Prostate gland (tissue), 2 donors: ENCODE results near the gene PFN3. TPM values are rescaled to one million over a fixed set of nuclear protein-coding genes. Genes with fewer than 3 reads are reported as not detected.

Experiments used
- DNase-seq: peaks from one replicate; pipeline ENCODE4 v3.0.0-alpha.2; 2019; ENCODE audit warnings: low spot score
- H3K27ac ChIP-seq, 2 donors: fragments of 200-600 bp; sonication (generic); 2 replicates each; pipeline ENCODE4 v1.5.1; 2017 to 2019
- H3K27me3 ChIP-seq: fragments of 200-600 bp; sonication (generic); replicated peaks from 2 replicates; pipeline ENCODE4 v1.5.1; 2019; ENCODE audit not compliant: insufficient read depth
- H3K36me3 ChIP-seq, 2 donors: fragments of 200-600 bp; sonication (generic); 1 replicate in 1 of 2; 2 replicates in 1 of 2; pipeline versions ENCODE4 v1.5.1 to v1.8.1; 2017 to 2019
- H3K4me1 ChIP-seq: fragments of 200-600 bp; sonication (generic); replicated peaks from 2 replicates; pipeline ENCODE4 v1.5.1; 2019
- H3K4me3 ChIP-seq, 2 donors: fragments of 200-600 bp; sonication (generic); 2 replicates each; pipeline ENCODE4 v1.5.1; 2017 to 2019
- H3K9me3 ChIP-seq: fragments of 200-600 bp; sonication (generic); 2 replicates; pipeline ENCODE4 v1.5.1; 2017
- CTCF ChIP-seq, 4 experiments: fragments of 200-600 bp in 2 of 4; fragments of 450-650 bp in 2 of 4; sonication (generic) in 2 of 4; IDR thresholded peaks; 1 replicate in 3 of 4; 2 replicates in 1 of 4; pipeline ENCODE4 v1.5.1; 2016 to 2019; ENCODE audit warnings: antibody characterized with exemption in 4 of 4, mild to moderate bottlenecking in 2 of 4, moderate library complexity in 2 of 4
- POLR2A ChIP-seq: fragments of 450-650 bp; IDR thresholded peaks from one replicate; pipeline ENCODE4 v1.6.1; 2016; ENCODE audit warnings: antibody characterized with exemption, mild to moderate bottlenecking
- POLR2AphosphoS5 ChIP-seq: sonication (generic); formaldehyde crosslinking; IDR thresholded peaks from one replicate; pipeline ENCODE4 v1.6.1; 2017; ENCODE audit warnings: antibody characterized with exemption
- WGBS: methylation state at CpG from one replicate; pipeline ENCODE4 v1.1.5; 2018; 5-methylcytosine and 5-hydroxymethylcytosine counted together
- intact Hi-C: fragments of 100-400 bp; cut with DNase I; formaldehyde crosslinking; loops from one replicate; pipeline ENCODE4 v1.14.2; 2022
- total RNA-seq, 2 donors: library from RNA; depleted of rRNA; stranded (reverse); fragments of >200 nt; gene quantifications; one replicate each; pipeline ENCODE4 v1.1.0, GENCODE V29; 2016

Gene PFN3
- total RNA-seq, 2 donors from 2014 or later: not detected

- Histone ChIP-seq H3K27ac (no peak overlapping the region), H3K36me3 (no peaks in the 10 kb centered on the region), H3K4me3 (no peak overlapping the region), H3K4me1 (no peaks in the 10 kb centered on the region), H3K27me3 (no peaks in the 10 kb centered on the region), H3K9me3 (no peaks in the 10 kb centered on the region)
- 73% methylated on average over 3 of the region's 3 CpGs for WGBS
- DNase-seq: no peak
- intact Hi-C loops: no loop called here
- TF ChIP-seq POLR2AphosphoS5 (no peak), POLR2A (no peak), CTCF (IDR thresholded peaks at IDR 0.05) (no peak)
Measured at GRCh38 chr5:177410575-177410974, 10.1 kb upstream of the PFN3 start.

- WGBS: 88% methylated on average over 9 of the region's 9 CpGs
- no peaks in the 10 kb centered on the region for H3K36me3 ChIP-seq
- no peak within 1 kb of the TSS for H3K4me3 ChIP-seq
- H3K9me3 ChIP-seq: no peaks in the 10 kb centered on the region
- H3K27ac ChIP-seq: no peak within 1 kb of the TSS
- intact Hi-C loops: no loop called here
- TF ChIP-seq POLR2A (no peak), POLR2AphosphoS5 (no peak), CTCF (IDR thresholded peaks at IDR 0.05) (no peak)
- peaks cover 7% of the 10 kb centered on the region for H3K4me1 ChIP-seq
- DNase-seq: no peak
- no peaks in the 10 kb centered on the region for H3K27me3 ChIP-seq
Measured at GRCh38 chr5:177409043-177409801, 8.8 kb upstream of the PFN3 start, which contains the start of gene F12. Gene F12, minus strand, starts transcription at chr5:177409564. Its CDS starts 37 bp downstream, at chr5:177409527.

- no peaks in the 10 kb centered on the region for H3K36me3 ChIP-seq
- no peak overlapping the region for H3K27ac ChIP-seq
- H3K9me3 ChIP-seq: no peaks in the 10 kb centered on the region
- intact Hi-C loops: loop anchor here (2.0 kb wide), 1 partner anchor 49 kb away; no protein-coding TSS in a partner anchor
- no peak for TF ChIP-seq CTCF (IDR thresholded peaks at IDR 0.05)
- no peak for TF ChIP-seq POLR2A
- no peak for TF ChIP-seq POLR2AphosphoS5
- peaks cover 21% of the 10 kb centered on the region for H3K4me1 ChIP-seq
- H3K4me3 ChIP-seq: no peak overlapping the region
- no peaks in the 10 kb centered on the region for H3K27me3 ChIP-seq
- DNase-seq: no peak
- WGBS: 93% methylated on average over 5 of the region's 5 CpGs
Measured at GRCh38 chr5:177405805-177406204, 5.3 kb upstream of the PFN3 start.

- Histone ChIP-seq H3K4me1 (peaks cover 21% of the 10 kb centered on the region), H3K9me3 (no peaks in the 10 kb centered on the region), H3K36me3 (no peaks in the 10 kb centered on the region), H3K27me3 (no peaks in the 10 kb centered on the region), H3K27ac (no peak overlapping the region), H3K4me3 (no peak overlapping the region)
- intact Hi-C loops: loop anchor here (2.0 kb wide), 1 partner anchor 49 kb away; no protein-coding TSS in a partner anchor
- 92% methylated on average over 2 of the region's 2 CpGs for WGBS
- TF ChIP-seq POLR2A (no peak), CTCF (IDR thresholded peaks at IDR 0.05) (no peak), POLR2AphosphoS5 (no peak)
- DNase-seq: no peak
Measured at GRCh38 chr5:177405312-177405711, 4.9 kb upstream of the PFN3 start.
